Neural cell (in vitro differentiated cells): ENCODE measurements around the gene UMAD1.

Source experiments
- CTCF ChIP-seq: fragments of 450-650 bp; IDR thresholded peaks from 2 replicates; pipeline ENCODE4 v1.5.1; 2014; ENCODE audit warnings: antibody characterized with exemption, mild to moderate bottlenecking, moderate library complexity; ENCODE audit not compliant: poor library complexity, severe bottlenecking
- EZH2 ChIP-seq: fragments of 200-600, 300-800 bp; shearing (Covaris generic), sonication (generic); IDR thresholded peaks from 2 replicates; pipeline ENCODE4 v1.6.1; 2014; ENCODE audit warnings: antibody characterized with exemption, low read length, borderline replicate concordance, mild to moderate bottlenecking; ENCODE audit not compliant: insufficient read depth, poor library complexity, severe bottlenecking
- POLR2AphosphoS5 ChIP-seq: IDR thresholded peaks from 2 replicates; pipeline ENCODE4 v1.6.1; 2012
- RAD21 ChIP-seq: fragments of 450-650 bp; conservative IDR thresholded peaks from 2 replicates; pipeline ENCODE4 v1.6.1; 2014; ENCODE audit warnings: antibody characterized with exemption, mild to moderate bottlenecking, moderate library complexity
- SMC3 ChIP-seq: fragments of 450-650 bp; conservative IDR thresholded peaks from 2 replicates; pipeline ENCODE4 v1.6.1; 2014; ENCODE audit warnings: antibody characterized with exemption, mild to moderate bottlenecking, moderate library complexity; ENCODE audit not compliant: poor library complexity

GRCh38 chr7:7912937-7913336, 272.4 kb downstream of the UMAD1 start:
- TF ChIP-seq EZH2, result no peak
- TF ChIP-seq RAD21, result no peak
- no peak for TF ChIP-seq CTCF
- TF ChIP-seq SMC3, result no peak
- no peak for TF ChIP-seq POLR2AphosphoS5
